Liver (tissue), 9 donors: ENCODE data around the gene RBM15. TPM values are rescaled to one million over a fixed set of nuclear protein-coding genes. Genes with fewer than 3 reads are reported as not detected.

Experiments used
- DNase-seq: peaks from one replicate; pipeline ENCODE4 v3.0.0-alpha.2; 2017; ENCODE audit warnings: low spot score
- H3K27ac ChIP-seq, 2 donors: one replicate each; pipeline ENCODE4 v1.7.0; 2013; ENCODE audit warnings: inconsistent platforms in 2 of 2, low read length in 2 of 2, control low read depth in 1 of 2, low read depth in 1 of 2, mild to moderate bottlenecking in 1 of 2
- H3K27me3 ChIP-seq, 4 donors: one replicate each; pipeline versions ENCODE4 v1.6.1 to v1.7.0; 2013; ENCODE audit warnings: low read length in 3 of 4, inconsistent platforms in 1 of 4, mild to moderate bottlenecking in 1 of 4, moderate library complexity in 1 of 4; ENCODE audit not compliant: control insufficient read depth in 4 of 4, insufficient read depth in 4 of 4
- H3K36me3 ChIP-seq, 4 donors: one replicate each; pipeline versions ENCODE4 v1.6.1 to v1.7.0; 2013; ENCODE audit warnings: low read length in 3 of 4, mild to moderate bottlenecking in 3 of 4, low read depth in 1 of 4, moderate library complexity in 1 of 4; ENCODE audit not compliant: control insufficient read depth in 4 of 4, insufficient read depth in 3 of 4
- H3K4me1 ChIP-seq, 4 donors: one replicate each; pipeline versions ENCODE4 v1.6.1 to v1.7.0; 2013; ENCODE audit warnings: low read length in 3 of 4, mild to moderate bottlenecking in 3 of 4, moderate library complexity in 1 of 4; ENCODE audit not compliant: control insufficient read depth in 4 of 4, insufficient read depth in 4 of 4
- H3K4me3 ChIP-seq, 3 donors: one replicate each; pipeline versions ENCODE4 v1.6.1 to v1.7.0; 2013; ENCODE audit warnings: low read length in 3 of 3, control low read depth in 1 of 3, low read depth in 1 of 3, mild to moderate bottlenecking in 1 of 3
- H3K9ac ChIP-seq, 2 donors: one replicate each; pipeline ENCODE4 v1.7.0; 2013; ENCODE audit warnings: low read length in 2 of 2, mild to moderate bottlenecking in 2 of 2, moderate library complexity in 2 of 2, control low read depth in 1 of 2, low read depth in 1 of 2
- H3K9me3 ChIP-seq, 4 donors: one replicate each; pipeline versions ENCODE4 v1.6.1 to v1.7.0; 2013; ENCODE audit warnings: low read length in 3 of 4; ENCODE audit not compliant: control insufficient read depth in 4 of 4
- ATF3 ChIP-seq: IDR thresholded peaks from 2 replicates; pipeline ENCODE4 v1.6.1; 2016; ENCODE audit warnings: antibody characterized with exemption
- EGR1 ChIP-seq, 2 donors: IDR thresholded peaks; 2 replicates each; pipeline ENCODE4 v1.6.1; 2016 to 2018; ENCODE audit warnings: antibody characterized with exemption in 2 of 2, low read depth in 2 of 2
- FOXA1 ChIP-seq: IDR thresholded peaks from 2 replicates; pipeline ENCODE4 v1.6.1; 2016; ENCODE audit warnings: antibody characterized with exemption
- FOXA2 ChIP-seq: IDR thresholded peaks from 2 replicates; pipeline ENCODE4 v1.6.1; 2016; ENCODE audit warnings: antibody characterized with exemption
- GABPA ChIP-seq, 2 donors: IDR thresholded peaks in 1 of 2; conservative IDR thresholded peaks in 1 of 2; 2 replicates each; pipeline ENCODE4 v1.6.1; 2016; ENCODE audit warnings: antibody characterized with exemption in 2 of 2, mild to moderate bottlenecking in 1 of 2, moderate library complexity in 1 of 2
- HNF4A ChIP-seq, 2 donors: conservative IDR thresholded peaks; 2 replicates each; pipeline ENCODE4 v1.6.1; 2016; ENCODE audit warnings: antibody characterized with exemption in 2 of 2, mild to moderate bottlenecking in 2 of 2
- HNF4G ChIP-seq: IDR thresholded peaks from 2 replicates; pipeline ENCODE4 v1.6.1; 2016; ENCODE audit warnings: antibody characterized with exemption
- JUND ChIP-seq, 2 donors: IDR thresholded peaks; 2 replicates each; pipeline ENCODE4 v1.6.1; 2016; ENCODE audit warnings: antibody characterized with exemption in 2 of 2
- NR2F2 ChIP-seq: IDR thresholded peaks from 2 replicates; pipeline ENCODE4 v1.6.1; 2016; ENCODE audit warnings: antibody characterized with exemption
- RAD21 ChIP-seq, 2 donors: IDR thresholded peaks; 2 replicates each; pipeline ENCODE4 v1.6.1; 2016; ENCODE audit warnings: antibody characterized with exemption in 2 of 2, mild to moderate bottlenecking in 2 of 2
- RXRA ChIP-seq, 2 donors: IDR thresholded peaks; 2 replicates each; pipeline ENCODE4 v1.6.1; 2017 to 2018; ENCODE audit warnings: antibody characterized with exemption in 2 of 2, mild to moderate bottlenecking in 1 of 2
- SP1 ChIP-seq: IDR thresholded peaks from 2 replicates; pipeline ENCODE4 v1.6.1; 2018; ENCODE audit warnings: antibody characterized with exemption, mild to moderate bottlenecking
- TAF1 ChIP-seq: conservative IDR thresholded peaks from 2 replicates; pipeline ENCODE4 v1.6.1; 2016; ENCODE audit warnings: antibody characterized with exemption, mild to moderate bottlenecking
- YY1 ChIP-seq: IDR thresholded peaks from 2 replicates; pipeline ENCODE4 v1.6.1; 2016; ENCODE audit warnings: antibody characterized with exemption, mild to moderate bottlenecking
- ZBTB33 ChIP-seq: IDR thresholded peaks from 2 replicates; pipeline ENCODE4 v1.6.1; 2016; ENCODE audit warnings: antibody characterized with exemption
- WGBS: extraction: QIAGEN DNeasy Blood & Tissue Kit; methylation state at CpG from one replicate; pipeline ENCODE4 v1.1.7; 2013; 5-methylcytosine and 5-hydroxymethylcytosine counted together
- polyA plus RNA-seq, 2 donors: library from polyadenylated mRNA; stranded (reverse) in 1 of 2; unstranded in 1 of 2; fragments of 200-250 nt in 1 of 2; fragments of >200 nt in 1 of 2; fragmentation: Nextera tagmentation in 1 of 2; extraction: Ambion mirVana in 1 of 2; gene quantifications; one replicate each; pipeline versions ENCODE4 v1.2.1 to v1.2.3, GENCODE V29; 2013 to 2015
- total RNA-seq, 2 donors: library from RNA; depleted of rRNA; stranded (reverse); fragments of >200 nt; gene quantifications; one replicate each; pipeline ENCODE4 v1.2.3, GENCODE V29; 2014
- TF ChIP-seq, protein P1 (sequence below): fragments of 150-350 bp; IDR thresholded peaks from 2 replicates; pipeline ENCODE4 v1.5.1; 2017; ENCODE audit warnings: improper control_type of control experiment, low read depth, low read length; ENCODE audit not compliant: missing input control
- TF ChIP-seq, protein P2 (sequence below): IDR thresholded peaks from 2 replicates; pipeline ENCODE4 v1.6.1; 2016; ENCODE audit warnings: antibody characterized with exemption, mild to moderate bottlenecking
- TF ChIP-seq, protein P3 (sequence below): IDR thresholded peaks from 2 replicates; pipeline ENCODE4 v1.6.1; 2016; ENCODE audit warnings: antibody characterized with exemption
- donor health status: healthy.
- donor health status: healthy.
- donor health status: healthy.
- donor health status: healthy.
- donor health status: healthy.

Gene RBM15
- total and polyA plus RNA-seq, 4 donors: 2.4 to 34.0 (median 15.0) TPM

- Histone ChIP-seq H3K4me1 (no peaks in the 10 kb centered on the region), H3K27me3 (no peaks in the 10 kb centered on the region), H3K4me3 (no peak overlapping the region), H3K27ac (no peak overlapping the region), H3K36me3 (no peaks in the 10 kb centered on the region), H3K9me3 (no peaks in the 10 kb centered on the region), H3K9ac (no peak overlapping the region)
- TF ChIP-seq FOXA2 (no peak), EGR1 (IDR thresholded peaks at IDR 0.05; ENCODE audit: low read depth in 2 of 2) (no peak), ATF3 (no peak), RXRA (IDR thresholded peaks at IDR 0.05) (no peak), NR2F2 (no peak), HNF4G (no peak), SP1 (no peak), FOXA1 (no peak), YY1 (no peak), TAF1 (no peak), ZBTB33 (no peak), GABPA (IDR thresholded peaks at IDR 0.05 in 1 of 2, conservative IDR thresholded peaks at IDR 0.05 in 1 of 2) (no peak), RAD21 (IDR thresholded peaks at IDR 0.05) (no peak), JUND (IDR thresholded peaks at IDR 0.05) (no peak), HNF4A (conservative IDR thresholded peaks at IDR 0.05) (no peak)
- TF ChIP-seq, protein P1, sequence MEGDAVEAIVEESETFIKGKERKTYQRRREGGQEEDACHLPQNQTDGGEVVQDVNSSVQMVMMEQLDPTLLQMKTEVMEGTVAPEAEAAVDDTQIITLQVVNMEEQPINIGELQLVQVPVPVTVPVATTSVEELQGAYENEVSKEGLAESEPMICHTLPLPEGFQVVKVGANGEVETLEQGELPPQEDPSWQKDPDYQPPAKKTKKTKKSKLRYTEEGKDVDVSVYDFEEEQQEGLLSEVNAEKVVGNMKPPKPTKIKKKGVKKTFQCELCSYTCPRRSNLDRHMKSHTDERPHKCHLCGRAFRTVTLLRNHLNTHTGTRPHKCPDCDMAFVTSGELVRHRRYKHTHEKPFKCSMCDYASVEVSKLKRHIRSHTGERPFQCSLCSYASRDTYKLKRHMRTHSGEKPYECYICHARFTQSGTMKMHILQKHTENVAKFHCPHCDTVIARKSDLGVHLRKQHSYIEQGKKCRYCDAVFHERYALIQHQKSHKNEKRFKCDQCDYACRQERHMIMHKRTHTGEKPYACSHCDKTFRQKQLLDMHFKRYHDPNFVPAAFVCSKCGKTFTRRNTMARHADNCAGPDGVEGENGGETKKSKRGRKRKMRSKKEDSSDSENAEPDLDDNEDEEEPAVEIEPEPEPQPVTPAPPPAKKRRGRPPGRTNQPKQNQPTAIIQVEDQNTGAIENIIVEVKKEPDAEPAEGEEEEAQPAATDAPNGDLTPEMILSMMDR: no peak
- TF ChIP-seq, protein P2, sequence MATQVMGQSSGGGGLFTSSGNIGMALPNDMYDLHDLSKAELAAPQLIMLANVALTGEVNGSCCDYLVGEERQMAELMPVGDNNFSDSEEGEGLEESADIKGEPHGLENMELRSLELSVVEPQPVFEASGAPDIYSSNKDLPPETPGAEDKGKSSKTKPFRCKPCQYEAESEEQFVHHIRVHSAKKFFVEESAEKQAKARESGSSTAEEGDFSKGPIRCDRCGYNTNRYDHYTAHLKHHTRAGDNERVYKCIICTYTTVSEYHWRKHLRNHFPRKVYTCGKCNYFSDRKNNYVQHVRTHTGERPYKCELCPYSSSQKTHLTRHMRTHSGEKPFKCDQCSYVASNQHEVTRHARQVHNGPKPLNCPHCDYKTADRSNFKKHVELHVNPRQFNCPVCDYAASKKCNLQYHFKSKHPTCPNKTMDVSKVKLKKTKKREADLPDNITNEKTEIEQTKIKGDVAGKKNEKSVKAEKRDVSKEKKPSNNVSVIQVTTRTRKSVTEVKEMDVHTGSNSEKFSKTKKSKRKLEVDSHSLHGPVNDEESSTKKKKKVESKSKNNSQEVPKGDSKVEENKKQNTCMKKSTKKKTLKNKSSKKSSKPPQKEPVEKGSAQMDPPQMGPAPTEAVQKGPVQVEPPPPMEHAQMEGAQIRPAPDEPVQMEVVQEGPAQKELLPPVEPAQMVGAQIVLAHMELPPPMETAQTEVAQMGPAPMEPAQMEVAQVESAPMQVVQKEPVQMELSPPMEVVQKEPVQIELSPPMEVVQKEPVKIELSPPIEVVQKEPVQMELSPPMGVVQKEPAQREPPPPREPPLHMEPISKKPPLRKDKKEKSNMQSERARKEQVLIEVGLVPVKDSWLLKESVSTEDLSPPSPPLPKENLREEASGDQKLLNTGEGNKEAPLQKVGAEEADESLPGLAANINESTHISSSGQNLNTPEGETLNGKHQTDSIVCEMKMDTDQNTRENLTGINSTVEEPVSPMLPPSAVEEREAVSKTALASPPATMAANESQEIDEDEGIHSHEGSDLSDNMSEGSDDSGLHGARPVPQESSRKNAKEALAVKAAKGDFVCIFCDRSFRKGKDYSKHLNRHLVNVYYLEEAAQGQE: no peak
- TF ChIP-seq, protein P3, sequence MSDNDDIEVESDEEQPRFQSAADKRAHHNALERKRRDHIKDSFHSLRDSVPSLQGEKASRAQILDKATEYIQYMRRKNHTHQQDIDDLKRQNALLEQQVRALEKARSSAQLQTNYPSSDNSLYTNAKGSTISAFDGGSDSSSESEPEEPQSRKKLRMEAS: no peak
- no peak for DNase-seq
- 90% methylated on average over 4 of the region's 4 CpGs for WGBS
Measured at GRCh38 chr1:110319332-110320167, 19.6 kb upstream of the RBM15 start.
